DND-41 (cell line): ENCODE data around the gene NRSN2.

Experiments
- ATAC-seq: fragments of 200-7000 bp; cut with Tn5 transposase; 3 replicates; pipeline ENCODE4 v1.9.1; 2021; ENCODE audit warnings: low read depth; ENCODE audit not compliant: insufficient read depth
- DNase-seq: peaks from one replicate; pipeline ENCODE4 v3.0.0-alpha.2; 2020
- H2AFZ ChIP-seq: 2 replicates; pipeline ENCODE4 v1.6.0; 2012; ENCODE audit warnings: low read depth, low read length
- H3K27ac ChIP-seq: 2 replicates; pipeline ENCODE4 v1.5.1; 2012; ENCODE audit warnings: low read length, inconsistent platforms
- H3K27me3 ChIP-seq: fragments of 200-600 bp; sonication (generic); 2 replicates; pipeline ENCODE4 v1.6.0; 2012; ENCODE audit warnings: low read length, mild to moderate bottlenecking, inconsistent platforms; ENCODE audit not compliant: insufficient read depth, poor library complexity
- H3K36me3 ChIP-seq: 2 replicates; pipeline ENCODE4 v1.5.1; 2012; ENCODE audit warnings: low read length, inconsistent platforms; ENCODE audit not compliant: insufficient read depth
- H3K4me1 ChIP-seq: 2 replicates; pipeline ENCODE4 v1.5.1; 2012; ENCODE audit warnings: mild to moderate bottlenecking, low read length; ENCODE audit not compliant: insufficient read depth
- H3K4me2 ChIP-seq: 2 replicates; pipeline ENCODE4 v1.6.0; 2012; ENCODE audit warnings: mild to moderate bottlenecking, moderate library complexity, low read length, inconsistent platforms; ENCODE audit not compliant: insufficient read depth
- H3K4me3 ChIP-seq, 2 experiments: fragments of 200-600 bp in 1 of 2; shearing (Covaris generic) in 1 of 2; 2 replicates each; pipeline ENCODE4 v1.5.1; 2012 to 2016; ENCODE audit warnings: inconsistent platforms in 2 of 2, low read length in 2 of 2, mild to moderate bottlenecking in 2 of 2, low read depth in 1 of 2, moderate library complexity in 1 of 2
- H3K79me2 ChIP-seq: 2 replicates; pipeline ENCODE4 v1.6.0; 2012; ENCODE audit warnings: low read length, inconsistent platforms; ENCODE audit not compliant: insufficient read depth
- H3K9ac ChIP-seq: 2 replicates; pipeline ENCODE4 v1.6.0; 2012; ENCODE audit warnings: low read depth, mild to moderate bottlenecking, inconsistent platforms, low read length, moderate library complexity
- H3K9me3 ChIP-seq: 2 replicates; pipeline ENCODE4 v1.5.1; 2012; ENCODE audit warnings: low read length, moderate library complexity, mild to moderate bottlenecking, inconsistent platforms; ENCODE audit not compliant: insufficient read depth, severe bottlenecking
- H4K20me1 ChIP-seq: 2 replicates; pipeline ENCODE4 v1.6.0; 2012; ENCODE audit warnings: low read length; ENCODE audit not compliant: insufficient read depth
- CTCF ChIP-seq: IDR thresholded peaks from 2 replicates; pipeline ENCODE4 v1.5.1; 2012; ENCODE audit warnings: borderline replicate concordance, low read length, moderate library complexity, mild to moderate bottlenecking; ENCODE audit not compliant: poor library complexity, severe bottlenecking; ENCODE audit errors: extremely low read depth
- EZH2 ChIP-seq: IDR thresholded peaks from 3 replicates; pipeline ENCODE4 v1.6.1; 2012; ENCODE audit warnings: borderline replicate concordance, low read depth, mild to moderate bottlenecking, moderate library complexity, low read length, inconsistent platforms; ENCODE audit not compliant: severe bottlenecking

The NRSN2 gene

GRCh38 chr20:310645-311044 is 36.3 kb upstream of the NRSN2 start:
- H3K4me2 ChIP-seq, result no peak overlapping the region
- no peaks in the 10 kb centered on the region for H3K79me2 ChIP-seq
- H3K4me1 ChIP-seq, result no peaks in the 10 kb centered on the region
- no peaks in the 10 kb centered on the region for H3K36me3 ChIP-seq
- H3K9ac ChIP-seq, result no peak overlapping the region
- DNase-seq (no peak), ATAC-seq (no peak)
- no peaks in the 10 kb centered on the region for H3K9me3 ChIP-seq
- no peaks in the 10 kb centered on the region for H3K27me3 ChIP-seq
- no peak overlapping the region for H3K4me3 ChIP-seq
- no peaks in the 10 kb centered on the region for H4K20me1 ChIP-seq
- no peak overlapping the region for H3K27ac ChIP-seq
- TF ChIP-seq CTCF, result no peak
- TF ChIP-seq EZH2, result no peak
- H2AFZ ChIP-seq, result no peak overlapping the region

GRCh38 chr20:311609-312008 is 35.3 kb upstream of the NRSN2 start:
- H3K4me1 ChIP-seq, result no peaks in the 10 kb centered on the region
- no peak for ATAC-seq
- no peak overlapping the region for H3K4me2 ChIP-seq
- no peaks in the 10 kb centered on the region for H3K79me2 ChIP-seq
- no peak overlapping the region for H3K4me3 ChIP-seq
- DNase-seq, result no peak
- no peaks in the 10 kb centered on the region for H3K36me3 ChIP-seq
- H3K9me3 ChIP-seq, result no peaks in the 10 kb centered on the region
- no peaks in the 10 kb centered on the region for H4K20me1 ChIP-seq
- H2AFZ ChIP-seq, result no peak overlapping the region
- no peaks in the 10 kb centered on the region for H3K27me3 ChIP-seq
- no peak overlapping the region for H3K27ac ChIP-seq
- no peak for TF ChIP-seq CTCF
- TF ChIP-seq EZH2, result no peak
- H3K9ac ChIP-seq, result no peak overlapping the region

- no peaks in the 10 kb centered on the region for H3K4me1 ChIP-seq
- no peak overlapping the region for H3K4me3 ChIP-seq
- H3K36me3 ChIP-seq, result no peaks in the 10 kb centered on the region
- ATAC-seq, result no peak
- no peaks in the 10 kb centered on the region for H4K20me1 ChIP-seq
- TF ChIP-seq EZH2 (no peak), CTCF (no peak)
- H3K4me2 ChIP-seq, result no peak overlapping the region
- no peak overlapping the region for H3K27ac ChIP-seq
- DNase-seq, result no peak
- no peaks in the 10 kb centered on the region for H3K79me2 ChIP-seq
- H2AFZ ChIP-seq, result no peak overlapping the region
- H3K9ac ChIP-seq, result no peak overlapping the region
- no peaks in the 10 kb centered on the region for H3K27me3 ChIP-seq
- no peaks in the 10 kb centered on the region for H3K9me3 ChIP-seq
These were observed 34.8 kb upstream of the NRSN2 start for GRCh38 chr20:312067-312466.

GRCh38 chr20:312866-313265 is 34.0 kb upstream of the NRSN2 start:
- Histone ChIP-seq H4K20me1 (no peaks in the 10 kb centered on the region), H3K4me2 (no peak overlapping the region), H3K4me1 (no peaks in the 10 kb centered on the region), H3K36me3 (no peaks in the 10 kb centered on the region), H3K27me3 (no peaks in the 10 kb centered on the region), H3K4me3 (no peak overlapping the region), H3K27ac (no peak overlapping the region), H3K79me2 (no peaks in the 10 kb centered on the region), H3K9me3 (no peaks in the 10 kb centered on the region), H2AFZ (no peak overlapping the region), H3K9ac (no peak overlapping the region)
- TF ChIP-seq EZH2 (no peak), CTCF (no peak)
- DNase-seq, result no peak
- no peak for ATAC-seq
